ENCODE results near the gene TRAPPC2B.

DNA sequence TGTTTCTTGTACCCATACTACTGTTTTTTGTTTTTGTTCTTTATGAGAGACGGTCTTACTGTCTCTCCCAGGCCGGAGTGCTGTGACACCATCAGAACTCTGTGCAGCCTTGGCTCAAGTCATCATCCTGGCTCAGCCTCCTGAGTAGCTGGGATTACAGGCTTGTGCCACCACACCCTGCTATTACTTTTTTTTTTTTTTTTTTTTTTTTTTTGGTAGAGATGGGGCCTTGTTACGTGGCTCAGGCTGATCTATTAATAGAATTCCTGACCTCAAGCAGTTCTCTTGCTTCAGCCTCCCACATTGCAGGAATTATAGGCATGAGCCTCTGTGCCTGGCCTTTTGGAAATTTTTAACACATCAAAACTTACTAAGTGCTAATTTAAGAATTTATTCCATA, 15.2 kb upstream of the TRAPPC2B start:
- TF ChIP-seq, protein P1, sequence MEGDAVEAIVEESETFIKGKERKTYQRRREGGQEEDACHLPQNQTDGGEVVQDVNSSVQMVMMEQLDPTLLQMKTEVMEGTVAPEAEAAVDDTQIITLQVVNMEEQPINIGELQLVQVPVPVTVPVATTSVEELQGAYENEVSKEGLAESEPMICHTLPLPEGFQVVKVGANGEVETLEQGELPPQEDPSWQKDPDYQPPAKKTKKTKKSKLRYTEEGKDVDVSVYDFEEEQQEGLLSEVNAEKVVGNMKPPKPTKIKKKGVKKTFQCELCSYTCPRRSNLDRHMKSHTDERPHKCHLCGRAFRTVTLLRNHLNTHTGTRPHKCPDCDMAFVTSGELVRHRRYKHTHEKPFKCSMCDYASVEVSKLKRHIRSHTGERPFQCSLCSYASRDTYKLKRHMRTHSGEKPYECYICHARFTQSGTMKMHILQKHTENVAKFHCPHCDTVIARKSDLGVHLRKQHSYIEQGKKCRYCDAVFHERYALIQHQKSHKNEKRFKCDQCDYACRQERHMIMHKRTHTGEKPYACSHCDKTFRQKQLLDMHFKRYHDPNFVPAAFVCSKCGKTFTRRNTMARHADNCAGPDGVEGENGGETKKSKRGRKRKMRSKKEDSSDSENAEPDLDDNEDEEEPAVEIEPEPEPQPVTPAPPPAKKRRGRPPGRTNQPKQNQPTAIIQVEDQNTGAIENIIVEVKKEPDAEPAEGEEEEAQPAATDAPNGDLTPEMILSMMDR (IDR thresholded peaks at IDR 0.05): no peak
- TF ChIP-seq EZH2 (IDR thresholded peaks at IDR 0.05) (no peak), EZH2phosphoT487 (IDR thresholded peaks at IDR 0.05) (no peak)

Measured in neural progenitor cell (in vitro differentiated cells).